ENCODE data around the gene SNAP47. TPM values are rescaled to one million over a fixed set of nuclear protein-coding genes. Genes with fewer than 3 reads are reported as not detected.

SNAP47 gene
- total and polyA plus RNA-seq, 2 donors (not counting 3 experiments of a cell fraction or from before 2014, with no cell fraction given), result 24.0 to 32.7 TPM

DNA sequence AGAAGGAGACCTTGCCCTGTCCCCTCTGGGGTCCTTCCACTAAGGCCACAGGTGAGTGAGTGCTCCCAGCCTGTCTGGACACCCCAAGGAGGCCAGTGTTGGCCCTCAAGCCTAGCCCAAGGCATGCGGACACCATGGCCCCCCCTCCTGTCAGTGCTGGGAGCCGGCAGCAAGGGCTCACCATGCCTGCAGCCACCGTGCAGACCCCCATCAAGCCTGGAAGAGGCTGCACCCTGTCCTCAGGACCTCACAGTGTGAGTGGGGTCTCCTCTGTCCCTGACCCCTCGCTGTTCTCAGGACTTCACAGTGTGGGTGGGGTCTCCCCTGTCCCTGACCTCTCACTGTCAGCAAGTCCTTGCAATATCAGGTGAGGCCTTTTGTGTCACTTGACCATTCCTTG is 47.0 kb downstream of the SNAP47 start:
- Histone ChIP-seq H3K79me2 (ENCODE audit: control insufficient read depth, insufficient read depth, low read length) (no peaks in the 10 kb centered on the region), H3K9me3 (replicated peaks; ENCODE audit: control insufficient read depth, insufficient read depth, low read length) (no peaks in the 10 kb centered on the region), H3K9me1 (replicated peaks; ENCODE audit: control insufficient read depth, extremely low read depth, insufficient read depth, low read length) (no peaks in the 10 kb centered on the region), H3K4me2 (ENCODE audit: insufficient read depth, low read length) (no peak overlapping the region), H3K4me3 (replicated peaks in 1 of 3; ENCODE audit: insufficient read depth in 1 of 3, low read depth in 1 of 3, low read length in 3 of 3) (no peak overlapping the region), H3K36me3 (ENCODE audit: control insufficient read depth in 2 of 2, extremely low read depth in 1 of 2, insufficient read depth in 2 of 2, low read length in 2 of 2) (peaks cover 0 to 2% of the 10 kb centered on the region in 2 experiments), H3K9ac (replicated peaks; ENCODE audit: extremely low read depth, insufficient read depth, low read length) (no peak overlapping the region), H3K27ac (ENCODE audit: insufficient read depth, low read depth, low read length) (no peak overlapping the region), H2AFZ (ENCODE audit: low read depth, low read length) (no peak overlapping the region), H3K4me1 (ENCODE audit: control insufficient read depth, extremely low read depth, insufficient read depth, low read length) (no peaks in the 10 kb centered on the region), H4K20me1 (replicated peaks; ENCODE audit: control insufficient read depth, extremely low read depth, insufficient read depth, low read length) (no peaks in the 10 kb centered on the region), H3K27me3 (ENCODE audit: control insufficient read depth in 2 of 2, insufficient read depth in 2 of 2, low read length in 2 of 2) (peaks cover 0 to 1% of the 10 kb centered on the region in 2 experiments)
- intact Hi-C loops (cut with micrococcal nuclease), result loop anchor here (10.0 kb wide), 2 partner anchors 303 to 383 kb away; partner anchors contain the start of genes ARF1 and IBA57
- dilution Hi-C loops (cut with MboI; ENCODE audit: extremely low pct_ligation_motif_present, low sequenced_read_pairs), result no loop called here
- ChIA-PET POLR2A (no interaction called here), CTCF (no interaction called here)
- DNase-seq (ENCODE audit: low read depth, low spot score) (no peak), FAIRE-seq (no peak)
- no TSS peak for BruUV-seq (replicated peaks)
- no peak for TF ChIP-seq POLR2AphosphoS5 (IDR thresholded peaks at IDR 0.05; ENCODE audit: insufficient read depth, low read depth, low read length)
- no peak for TF ChIP-seq FOS (IDR thresholded peaks at IDR 0.05; ENCODE audit: borderline replicate concordance, insufficient read depth, low read length)
- no peak for TF ChIP-seq EZH2 (IDR thresholded peaks at IDR 0.05; ENCODE audit: borderline replicate concordance, low read depth, low read length, severe bottlenecking)
- no peak for TF ChIP-seq POLR2A (IDR thresholded peaks at IDR 0.05; ENCODE audit: low read depth, low read length)

DNA sequence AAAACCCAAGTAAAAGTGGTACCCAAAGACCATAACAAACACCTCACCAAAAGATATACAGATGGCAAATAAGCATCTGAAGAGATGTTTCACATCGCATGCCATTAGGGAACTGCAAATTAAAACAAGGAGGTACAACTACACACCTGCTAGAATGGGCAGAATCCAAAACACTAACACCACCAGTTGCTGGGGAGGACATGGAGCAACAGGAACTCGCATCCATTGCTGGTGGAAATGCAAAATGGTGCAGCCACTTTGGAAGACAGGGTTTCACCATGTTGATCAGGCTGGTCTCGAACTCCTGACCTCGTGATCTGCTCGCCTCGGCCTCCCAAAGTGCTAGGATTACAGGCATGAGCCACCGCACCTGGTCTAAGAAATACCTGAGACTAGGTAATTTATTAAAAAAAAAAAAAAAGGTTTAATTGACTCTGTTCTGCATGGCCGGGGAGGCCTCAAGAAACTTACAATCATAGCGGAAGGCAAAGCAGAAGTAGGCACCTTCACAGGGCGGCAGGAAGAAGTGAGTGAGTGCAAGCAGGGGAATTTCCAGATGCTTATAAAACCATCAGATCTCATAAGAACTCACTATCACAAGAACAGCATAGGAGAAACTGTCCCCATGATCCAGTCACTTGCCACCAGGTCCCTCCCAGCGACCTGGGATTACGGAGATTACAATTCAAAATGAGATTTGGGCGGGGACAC is 50.0 kb downstream of the SNAP47 start:
- ChIA-PET CTCF (no interaction called here), POLR2A (no interaction called here)
- peaks cover 0 to 2% of the 10 kb centered on the region in 2 experiments for H3K36me3 ChIP-seq (ENCODE audit: control insufficient read depth in 2 of 2, extremely low read depth in 1 of 2, insufficient read depth in 2 of 2, low read length in 2 of 2)
- no TSS peak for BruUV-seq (replicated peaks)
- H3K9me1 ChIP-seq (replicated peaks; ENCODE audit: control insufficient read depth, extremely low read depth, insufficient read depth, low read length), result no peaks in the 10 kb centered on the region
- no peaks in the 10 kb centered on the region for H4K20me1 ChIP-seq (replicated peaks; ENCODE audit: control insufficient read depth, extremely low read depth, insufficient read depth, low read length)
- no peak for FAIRE-seq
- no peak overlapping the region for H3K4me3 ChIP-seq (replicated peaks in 1 of 3; ENCODE audit: insufficient read depth in 1 of 3, low read depth in 1 of 3, low read length in 3 of 3)
- peaks cover 9% of the 10 kb centered on the region for H3K4me1 ChIP-seq (ENCODE audit: control insufficient read depth, extremely low read depth, insufficient read depth, low read length)
- H3K27me3 ChIP-seq (ENCODE audit: control insufficient read depth in 2 of 2, insufficient read depth in 2 of 2, low read length in 2 of 2), result peaks cover 0 to 1% of the 10 kb centered on the region in 2 experiments
- intact Hi-C loops (cut with micrococcal nuclease), result loop anchor here (5.0 to 10.0 kb wide), 4 partner anchors 102 to 380 kb away; partner anchors contain the start of genes ARF1 and IBA57
- dilution Hi-C loops (cut with MboI; ENCODE audit: extremely low pct_ligation_motif_present, low sequenced_read_pairs), result no loop called here
- no peak overlapping the region for H2AFZ ChIP-seq (ENCODE audit: low read depth, low read length)
- TF ChIP-seq, protein P1, sequence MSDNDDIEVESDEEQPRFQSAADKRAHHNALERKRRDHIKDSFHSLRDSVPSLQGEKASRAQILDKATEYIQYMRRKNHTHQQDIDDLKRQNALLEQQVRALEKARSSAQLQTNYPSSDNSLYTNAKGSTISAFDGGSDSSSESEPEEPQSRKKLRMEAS (IDR thresholded peaks at IDR 0.05; ENCODE audit: insufficient read depth, insufficient read length), result no peak
- H3K79me2 ChIP-seq (ENCODE audit: control insufficient read depth, insufficient read depth, low read length), result no peaks in the 10 kb centered on the region
- H3K9ac ChIP-seq (replicated peaks; ENCODE audit: extremely low read depth, insufficient read depth, low read length), result no peak overlapping the region
- H3K4me2 ChIP-seq (ENCODE audit: insufficient read depth, low read length), result no peak overlapping the region
- H3K27ac ChIP-seq (ENCODE audit: insufficient read depth, low read depth, low read length), result no peak overlapping the region
- DNase-seq (ENCODE audit: low read depth, low spot score), result no peak
- no peaks in the 10 kb centered on the region for H3K9me3 ChIP-seq (replicated peaks; ENCODE audit: control insufficient read depth, insufficient read depth, low read length)

Data from endothelial cell of umbilical vein (primary cell).